SK-MEL-5 (cell line): ENCODE data around the gene NUCB1. TPM values are rescaled to one million over a fixed set of nuclear protein-coding genes. Genes with fewer than 3 reads are reported as not detected.
"Not testable (repeated sequence)": the region's sequence is repeated elsewhere in the genome, so short reads cannot be mapped to it uniquely, and the experiment has no call there.

Experiments
- DNase-seq: peaks from one replicate; pipeline ENCODE4 v3.0.0-alpha.2; 2016; ENCODE audit warnings: low read depth, low spot score
- in situ Hi-C: cut with HindIII; loops from 2 replicates; pipeline ENCODE4 v1.10.0; 2016; ENCODE audit warnings: low sequenced_read_pairs, high pct_unique_total_duplicates, low pct_unique_long_range_greater_than_20kb
- polyA plus RNA-seq, 2 experiments: library from polyadenylated mRNA; depleted of rRNA; stranded (reverse); fragments of >200 nt; gene quantifications; 2 replicates each; pipeline ENCODE4 v1.2.3, GENCODE V29; 2015
- total RNA-seq: library from RNA; depleted of rRNA; stranded (reverse); fragments of >200 nt; shearing (Covaris generic); gene quantifications from 2 replicates; pipeline ENCODE4 v1.2.3, GENCODE V29; 2014; rRNA removed

NUCB1 gene
- 164 and 168 TPM in 2 replicates for total RNA-seq
- polyA plus RNA-seq (2015; cell fraction: cytosol; rRNA removed): 540 and 639 TPM in 2 replicates
- polyA plus RNA-seq (2015; cell fraction: nucleus; rRNA removed): 115 and 146 TPM in 2 replicates

DNA sequence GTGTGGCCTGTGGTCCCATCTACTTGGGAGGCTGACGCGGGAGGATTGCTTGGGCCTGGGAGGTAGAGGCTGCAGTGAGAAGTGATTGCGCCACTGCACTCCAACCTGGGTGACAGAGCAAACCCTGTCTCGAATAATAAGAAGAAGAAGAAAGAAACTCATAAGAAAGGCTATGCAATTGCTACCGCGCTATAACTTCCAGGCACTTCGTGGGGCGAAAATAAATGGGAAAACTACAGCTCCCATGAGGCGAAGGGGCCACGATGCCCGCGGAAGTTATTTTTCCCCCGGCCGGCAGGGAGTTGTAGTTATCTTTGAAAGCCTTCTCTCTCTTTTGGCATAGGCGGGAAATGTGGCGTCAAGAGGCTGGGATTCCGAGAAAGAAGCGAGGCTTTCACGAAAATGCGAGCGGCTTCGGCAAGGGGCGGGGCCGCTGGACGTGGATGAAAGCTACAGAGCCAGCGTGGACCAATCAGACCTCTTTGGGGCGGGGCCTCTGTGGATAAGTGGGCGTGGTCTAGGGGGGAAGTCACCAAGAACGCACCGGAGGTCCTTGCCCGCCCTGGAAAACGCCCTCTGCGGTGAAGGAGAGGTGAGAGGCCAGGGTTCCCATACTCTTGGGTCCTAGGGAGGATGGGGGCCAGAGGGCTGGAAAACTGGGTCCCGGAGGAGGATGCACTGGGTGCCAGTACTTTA, at the start of gene NUCB1:
Gene NUCB1, plus strand, starts transcription at position 532 of the 696 bp plus-strand sequence. CDS start 485 bp downstream, outside the sequence.
- in situ Hi-C loops: no loop called here

DNA sequence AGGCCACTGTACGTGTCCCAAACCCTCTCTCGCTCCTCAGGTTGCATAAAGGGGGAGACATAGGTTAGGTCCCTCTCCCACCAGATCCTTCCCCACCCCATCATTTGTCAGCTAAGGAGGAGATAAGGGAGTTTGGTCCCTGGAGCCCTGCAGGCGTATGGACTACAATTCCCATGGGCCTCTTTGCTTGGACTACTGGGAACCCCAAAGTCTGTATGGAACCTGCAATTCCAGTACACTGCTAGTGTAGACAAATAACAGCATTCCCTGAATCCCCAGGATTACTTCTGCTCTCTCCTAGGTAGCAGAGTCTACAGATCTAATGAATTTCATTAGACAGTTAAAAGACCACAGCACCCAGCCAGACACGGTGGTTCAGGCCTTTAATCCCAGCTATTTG, 47.8 kb upstream of the NUCB1 start:
- no peak for DNase-seq
- in situ Hi-C loops: no loop called here

More for the DNA sequence above, at the start of gene NUCB1:
- DNase-seq: peak; percentile 99

GRCh38 chr19:48853483-48853882, 46.6 kb upstream of the NUCB1 start:
- DNase-seq: no peak
- in situ Hi-C loops: no loop called here

GRCh38 chr19:48854103-48854502, 46.0 kb upstream of the NUCB1 start:
- no peak for DNase-seq
- in situ Hi-C loops: no loop called here

DNA sequence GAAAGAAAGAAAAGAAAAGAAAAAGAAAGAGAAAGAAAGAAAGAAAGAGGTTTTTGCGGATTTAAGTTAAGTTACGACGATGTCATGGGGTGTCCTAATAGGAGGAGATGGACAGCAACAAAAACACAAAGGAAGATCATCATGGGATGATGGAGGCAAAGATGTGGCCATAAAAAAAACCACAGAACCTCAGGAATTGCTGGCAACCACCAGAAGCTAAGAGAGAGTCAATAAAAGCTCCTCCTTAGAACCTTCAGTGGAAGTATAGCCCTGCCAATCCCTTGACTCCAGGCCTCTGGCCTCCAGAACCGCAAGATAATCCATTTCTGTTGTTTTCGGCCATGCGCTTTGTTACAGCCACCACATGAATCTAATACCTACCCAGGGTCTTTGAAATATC, 43.2 kb upstream of the NUCB1 start:
- in situ Hi-C loops: no loop called here
- DNase-seq: no peak

- in situ Hi-C loops: no loop called here
- no peak for DNase-seq
These were observed 41.0 kb upstream of the NUCB1 start for GRCh38 chr19:48858984-48859710.

DNA sequence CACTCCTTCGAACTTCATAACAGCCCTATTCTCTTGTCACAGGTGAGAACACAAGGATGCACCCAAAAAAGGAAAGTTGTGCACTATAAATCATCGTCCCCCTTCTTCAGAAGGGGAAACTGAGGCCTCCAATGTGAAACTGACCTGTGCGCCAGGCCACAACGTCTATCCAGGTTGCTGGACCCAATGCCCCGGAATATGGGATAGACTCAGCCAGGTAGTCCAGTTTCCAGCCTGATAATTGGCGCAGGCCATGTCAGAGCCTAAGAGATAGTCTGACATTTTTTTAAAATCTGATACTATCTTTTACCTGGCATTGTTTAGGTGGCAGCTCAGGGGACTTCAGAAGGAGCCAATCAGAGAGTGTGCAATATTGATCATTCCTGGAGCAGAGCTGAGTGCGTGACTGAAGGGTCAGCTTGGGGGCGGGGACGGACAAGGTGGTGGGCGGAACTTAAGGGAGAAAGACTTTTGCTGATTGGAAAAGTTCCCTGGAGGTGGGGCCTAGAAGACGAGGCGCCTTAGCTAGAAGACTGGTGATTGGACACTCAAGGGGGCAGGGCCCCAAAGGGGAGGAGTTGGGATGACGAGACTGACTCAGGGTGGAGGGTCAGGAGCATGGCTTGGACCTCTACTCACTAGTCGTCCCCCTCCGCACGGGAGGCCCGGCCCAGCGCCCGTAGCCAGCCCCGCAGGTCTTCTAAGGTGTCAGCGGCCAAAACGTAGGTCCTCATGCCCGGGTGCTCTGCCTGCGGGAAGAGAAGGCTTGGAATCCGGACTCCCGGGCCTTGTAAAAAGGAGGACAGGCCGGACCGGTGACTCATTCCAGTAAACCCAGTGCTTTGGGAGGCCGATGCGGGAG, 40.2 kb upstream of the NUCB1 start:
- in situ Hi-C loops: no loop called here
- no peak for DNase-seq

DNA sequence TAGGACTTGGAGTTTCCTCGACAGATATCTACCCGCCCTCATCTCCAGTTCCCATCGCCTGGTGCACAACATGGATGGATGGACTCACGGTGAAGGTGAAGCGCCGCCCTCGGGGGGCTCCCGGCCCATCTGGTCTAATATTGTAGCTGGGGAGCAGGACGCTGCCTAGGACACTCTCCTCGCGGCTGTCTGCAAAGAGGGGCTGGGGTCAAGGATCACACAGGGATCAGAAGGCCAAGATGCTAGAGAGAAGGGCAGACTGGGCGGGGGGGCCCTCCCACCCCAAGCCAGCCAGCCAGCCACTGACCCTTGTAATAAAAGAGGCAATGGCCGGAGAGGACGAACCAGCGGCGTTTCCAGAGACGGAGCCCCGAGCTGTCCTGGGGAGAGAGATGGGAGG, 38.8 kb upstream of the NUCB1 start:
- no peak for DNase-seq
- in situ Hi-C loops: no loop called here

- in situ Hi-C loops: no loop called here
- DNase-seq: no peak
These were observed 37.3 kb upstream of the NUCB1 start for GRCh38 chr19:48862827-48863226.

DNA sequence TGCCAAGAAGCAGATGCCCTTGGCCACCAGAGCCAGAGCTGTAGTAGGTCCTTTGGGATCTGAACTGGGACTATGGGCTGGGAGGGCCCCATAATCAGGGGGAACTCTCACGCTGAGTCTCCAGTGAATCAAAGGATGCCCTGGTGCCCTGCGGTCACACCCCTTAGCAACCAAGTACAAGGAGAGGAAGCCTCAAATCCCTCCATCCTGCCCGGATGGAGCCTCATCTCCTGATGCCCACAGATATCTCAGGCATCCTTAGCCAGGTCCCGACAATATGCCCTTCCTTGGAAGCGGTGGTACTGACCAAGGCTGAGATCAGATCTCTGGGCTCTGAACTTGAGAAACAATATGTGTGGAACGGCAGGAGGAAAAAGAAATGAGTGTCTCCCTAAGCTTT, 33.4 kb upstream of the NUCB1 start:
- in situ Hi-C loops: no loop called here
- no peak for DNase-seq

DNA sequence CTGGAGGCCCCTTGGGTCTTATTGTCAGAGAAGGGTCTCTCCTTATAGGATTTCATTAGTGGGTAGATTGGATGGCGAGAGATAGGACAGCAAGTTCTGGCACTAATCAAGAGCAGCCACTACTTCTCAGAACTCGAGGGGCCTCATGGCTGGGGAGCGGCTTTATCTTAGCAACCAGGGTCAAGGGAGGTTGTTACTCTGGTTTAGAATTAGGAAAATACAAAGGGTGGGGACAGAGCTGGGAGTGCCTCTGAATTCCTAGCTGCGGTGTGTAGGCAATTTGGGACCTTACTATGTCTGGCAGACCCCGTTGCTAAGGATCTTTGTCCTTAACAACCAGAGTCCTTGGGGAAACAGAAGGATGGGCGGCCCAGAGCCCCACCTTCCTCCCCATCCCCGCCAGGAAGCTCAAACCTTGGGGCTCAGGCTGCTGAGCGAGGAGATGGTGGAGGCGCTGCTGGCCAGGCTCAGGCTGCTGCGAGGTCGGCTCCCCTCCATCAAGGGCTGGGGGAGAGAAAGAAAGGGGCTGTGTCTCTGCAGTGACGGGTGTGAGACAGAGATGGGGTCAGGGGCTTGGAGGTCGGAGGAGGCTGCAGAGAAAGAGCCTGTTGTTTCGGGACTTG, 32.9 kb upstream of the NUCB1 start:
- in situ Hi-C loops: no loop called here

GRCh38 chr19:48867746-48868113, 32.4 kb upstream of the NUCB1 start:
- in situ Hi-C loops: no loop called here

More for the DNA sequence above, 32.9 kb upstream of the NUCB1 start:
- no peak for DNase-seq

DNA sequence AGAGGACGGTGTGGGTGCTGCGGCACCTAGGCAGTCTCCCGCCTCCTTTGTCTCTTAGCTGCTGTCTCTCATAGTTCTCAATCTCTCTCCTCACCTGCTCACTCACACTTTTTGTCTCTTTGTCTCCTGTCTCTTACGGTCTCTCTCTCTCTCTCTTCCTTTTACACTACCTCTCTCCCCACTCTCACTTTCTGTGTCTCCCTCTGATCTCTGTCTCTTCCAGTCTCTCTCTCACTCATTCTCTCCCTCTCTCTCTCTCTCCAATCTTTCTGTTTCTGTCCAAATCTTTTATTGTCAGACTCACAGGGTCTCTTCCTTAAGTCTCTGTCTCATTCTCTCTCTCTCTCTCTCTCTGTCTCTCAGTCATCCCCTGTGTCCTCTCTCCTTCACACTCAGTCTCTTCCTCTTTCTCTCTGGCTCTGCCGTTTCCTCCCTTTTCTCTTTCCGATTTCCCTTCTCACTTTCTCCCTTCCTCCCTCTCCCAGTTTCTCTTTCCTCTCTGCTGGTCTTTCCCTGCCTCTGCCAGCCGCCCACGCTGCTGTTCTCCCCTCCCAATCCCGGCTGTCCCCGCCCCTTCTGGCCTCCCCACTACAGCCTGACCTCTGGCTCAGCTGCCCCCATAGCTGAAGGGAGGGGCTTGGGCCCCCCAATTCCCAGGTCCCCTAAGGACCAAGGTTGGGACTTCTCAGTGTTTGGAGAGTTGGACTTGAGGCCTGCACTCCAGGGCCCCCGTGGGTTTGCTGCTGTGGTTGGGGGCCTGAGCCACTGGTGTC, 31.8 kb upstream of the NUCB1 start, which contains the start of gene PLEKHA4:
Gene PLEKHA4, minus strand, starts transcription at position 504 of the 773 bp plus-strand sequence. CDS start 997 bp downstream, outside the sequence.
- in situ Hi-C loops: no loop called here

More at GRCh38 chr19:48867746-48868113, 32.4 kb upstream of the NUCB1 start:
- DNase-seq: no peak

GRCh38 chr19:48870048-48870447, 30.1 kb upstream of the NUCB1 start:
- in situ Hi-C loops: no loop called here

More for the DNA sequence above, 31.8 kb upstream of the NUCB1 start, which contains the start of gene PLEKHA4:
- peak; percentile 52 for DNase-seq

DNA sequence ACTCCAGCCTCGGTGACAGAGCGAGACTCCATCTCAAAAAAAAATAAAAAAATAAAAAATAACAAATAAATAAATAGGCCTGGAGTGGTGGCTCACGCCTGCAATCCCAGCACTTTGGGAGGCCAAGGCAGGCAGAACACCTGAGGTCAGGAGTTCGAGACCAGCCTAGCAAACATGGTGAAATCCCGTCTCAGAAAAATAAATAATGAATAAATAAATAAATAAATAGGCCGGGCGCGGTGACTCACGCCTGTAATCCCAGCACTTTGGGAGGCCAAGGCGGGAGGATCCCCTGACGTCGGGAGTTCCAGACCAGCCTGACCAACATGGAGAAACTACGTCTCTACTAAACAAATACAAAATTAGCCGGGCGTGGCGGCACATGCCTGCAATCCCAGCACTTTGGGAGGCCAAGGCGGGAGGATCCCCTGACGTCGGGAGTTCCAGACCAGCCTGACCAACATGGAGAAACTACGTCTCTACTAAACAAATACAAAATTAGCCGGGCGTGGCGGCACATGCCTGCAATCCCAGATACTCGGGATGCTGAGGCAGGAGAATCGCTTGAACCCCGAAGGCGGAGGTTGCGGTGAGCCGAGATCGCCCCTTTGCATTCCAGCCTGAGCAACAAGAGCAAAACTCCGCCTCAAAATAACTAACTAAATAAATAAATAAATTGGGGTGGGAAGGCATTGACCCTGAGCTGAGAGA, 28.5 kb upstream of the NUCB1 start:
- DNase-seq, in situ Hi-C loops: not testable (repeated sequence)

More at GRCh38 chr19:48870048-48870447, 30.1 kb upstream of the NUCB1 start:
- no peak for DNase-seq
